GM19035 (cell line): ENCODE results near the gene LDLRAD4.

ENCODE experiments used
- ATAC-seq: cut with Tn5 transposase; IDR thresholded peaks from one replicate; pipeline ENCODE4 v1.9.1; 2021; ENCODE audit not compliant: unreplicated experiment

Gene LDLRAD4

GRCh38 chr18:13302457-13303225, 84.1 kb downstream of the LDLRAD4 start:
- ATAC-seq: no peak

GRCh38 chr18:13303756-13304364, 85.3 kb downstream of the LDLRAD4 start:
- ATAC-seq: no peak

- no peak for ATAC-seq
Measured at GRCh38 chr18:13305301-13305700, 86.7 kb downstream of the LDLRAD4 start.

- ATAC-seq: no peak
Measured at GRCh38 chr18:13306583-13306982, 88.0 kb downstream of the LDLRAD4 start.

- ATAC-seq: no peak
Measured at GRCh38 chr18:13308369-13308768, 89.8 kb downstream of the LDLRAD4 start.

GRCh38 chr18:13309031-13309747, 90.6 kb downstream of the LDLRAD4 start:
- ATAC-seq: no peak

- ATAC-seq: no peak
Measured at GRCh38 chr18:13309748-13310670, 91.4 kb downstream of the LDLRAD4 start.

GRCh38 chr18:13311193-13311592, 92.6 kb downstream of the LDLRAD4 start:
- no peak for ATAC-seq

GRCh38 chr18:13312515-13312914, 94.0 kb downstream of the LDLRAD4 start:
- ATAC-seq: no peak

GRCh38 chr18:13313006-13313686, 94.6 kb downstream of the LDLRAD4 start:
- no peak for ATAC-seq

- no peak for ATAC-seq
Measured at GRCh38 chr18:13315000-13315399, 96.4 kb downstream of the LDLRAD4 start.

- ATAC-seq: no peak
Measured at GRCh38 chr18:13316063-13316462, 97.5 kb downstream of the LDLRAD4 start.

- ATAC-seq: no peak
Measured at GRCh38 chr18:13317801-13318200, 99.2 kb downstream of the LDLRAD4 start.

- no peak for ATAC-seq
Measured at GRCh38 chr18:13318731-13319501, 100.4 kb downstream of the LDLRAD4 start.

GRCh38 chr18:13319629-13320028, 101.1 kb downstream of the LDLRAD4 start:
- ATAC-seq: no peak

- ATAC-seq: no peak
Measured at GRCh38 chr18:13320096-13320495, 101.5 kb downstream of the LDLRAD4 start.

- ATAC-seq: no peak
Measured at GRCh38 chr18:13320891-13321425, 102.4 kb downstream of the LDLRAD4 start.

GRCh38 chr18:13321923-13322322, 103.4 kb downstream of the LDLRAD4 start:
- no peak for ATAC-seq

- ATAC-seq: no peak
Measured at GRCh38 chr18:13323186-13323585, 104.6 kb downstream of the LDLRAD4 start.
